ENCODE measurements around the gene ECE1.
"Not testable (repeated sequence)": the region's sequence is repeated elsewhere in the genome, so short reads cannot be mapped to it uniquely, and the experiment has no call there.

The ECE1 gene

DNA sequence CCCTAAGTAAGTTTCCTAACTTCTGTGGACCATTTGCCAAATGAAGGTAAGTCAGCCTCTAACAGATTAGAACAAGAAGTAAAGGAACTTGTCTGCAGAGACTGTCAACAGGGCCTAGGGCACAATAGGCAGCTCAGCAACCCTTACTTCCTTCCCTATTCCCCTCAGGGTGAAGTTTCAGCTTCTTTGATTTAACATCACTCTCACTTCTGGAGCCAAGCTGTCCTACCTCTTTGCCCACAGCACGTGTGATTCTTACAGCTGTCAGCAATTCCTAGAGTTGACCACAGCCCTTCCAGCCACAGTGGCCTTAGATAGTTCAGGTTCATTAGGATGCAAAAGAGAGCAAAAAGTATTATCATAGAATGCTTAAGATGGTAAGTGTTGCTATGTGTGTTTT is 106.0 kb downstream of the ECE1 start:
- no peak overlapping the region for H2AFZ ChIP-seq (ENCODE audit: low read depth, low read length, severe bottlenecking)
- H3K36me3 ChIP-seq (ENCODE audit: low read length): no peaks in the 10 kb centered on the region
- no peak overlapping the region for H3K27ac ChIP-seq (ENCODE audit: low read depth, low read length)
- no peaks in the 10 kb centered on the region for H3K27me3 ChIP-seq (ENCODE audit: low read length)
- TF ChIP-seq, protein P1, sequence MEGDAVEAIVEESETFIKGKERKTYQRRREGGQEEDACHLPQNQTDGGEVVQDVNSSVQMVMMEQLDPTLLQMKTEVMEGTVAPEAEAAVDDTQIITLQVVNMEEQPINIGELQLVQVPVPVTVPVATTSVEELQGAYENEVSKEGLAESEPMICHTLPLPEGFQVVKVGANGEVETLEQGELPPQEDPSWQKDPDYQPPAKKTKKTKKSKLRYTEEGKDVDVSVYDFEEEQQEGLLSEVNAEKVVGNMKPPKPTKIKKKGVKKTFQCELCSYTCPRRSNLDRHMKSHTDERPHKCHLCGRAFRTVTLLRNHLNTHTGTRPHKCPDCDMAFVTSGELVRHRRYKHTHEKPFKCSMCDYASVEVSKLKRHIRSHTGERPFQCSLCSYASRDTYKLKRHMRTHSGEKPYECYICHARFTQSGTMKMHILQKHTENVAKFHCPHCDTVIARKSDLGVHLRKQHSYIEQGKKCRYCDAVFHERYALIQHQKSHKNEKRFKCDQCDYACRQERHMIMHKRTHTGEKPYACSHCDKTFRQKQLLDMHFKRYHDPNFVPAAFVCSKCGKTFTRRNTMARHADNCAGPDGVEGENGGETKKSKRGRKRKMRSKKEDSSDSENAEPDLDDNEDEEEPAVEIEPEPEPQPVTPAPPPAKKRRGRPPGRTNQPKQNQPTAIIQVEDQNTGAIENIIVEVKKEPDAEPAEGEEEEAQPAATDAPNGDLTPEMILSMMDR (IDR thresholded peaks at IDR 0.05; ENCODE audit: insufficient read depth, low read length, poor library complexity, severe bottlenecking): no peak
- TF ChIP-seq EZH2phosphoT487 (conservative IDR thresholded peaks at IDR 0.05; ENCODE audit: low read length): no peak
- H4K20me1 ChIP-seq (ENCODE audit: low read depth, low read length): no peaks in the 10 kb centered on the region
- H3K79me2 ChIP-seq (ENCODE audit: insufficient read depth, low read length): no peaks in the 10 kb centered on the region
- H3F3A ChIP-seq (ENCODE audit: insufficient read depth): no peaks in the 10 kb centered on the region
- no peaks in the 10 kb centered on the region for H3K9me3 ChIP-seq (ENCODE audit: insufficient read depth, low read length)
- H3K4me2 ChIP-seq (ENCODE audit: low read depth, low read length, poor library complexity, severe bottlenecking): no peak overlapping the region
- H3K9ac ChIP-seq (ENCODE audit: low read length): no peak overlapping the region
- H3K4me3 ChIP-seq (ENCODE audit: insufficient read depth, low read length, poor library complexity, severe bottlenecking): no peak overlapping the region
- no peaks in the 10 kb centered on the region for H3K9me2 ChIP-seq (replicated peaks; ENCODE audit: insufficient read depth, low read length)

DNA sequence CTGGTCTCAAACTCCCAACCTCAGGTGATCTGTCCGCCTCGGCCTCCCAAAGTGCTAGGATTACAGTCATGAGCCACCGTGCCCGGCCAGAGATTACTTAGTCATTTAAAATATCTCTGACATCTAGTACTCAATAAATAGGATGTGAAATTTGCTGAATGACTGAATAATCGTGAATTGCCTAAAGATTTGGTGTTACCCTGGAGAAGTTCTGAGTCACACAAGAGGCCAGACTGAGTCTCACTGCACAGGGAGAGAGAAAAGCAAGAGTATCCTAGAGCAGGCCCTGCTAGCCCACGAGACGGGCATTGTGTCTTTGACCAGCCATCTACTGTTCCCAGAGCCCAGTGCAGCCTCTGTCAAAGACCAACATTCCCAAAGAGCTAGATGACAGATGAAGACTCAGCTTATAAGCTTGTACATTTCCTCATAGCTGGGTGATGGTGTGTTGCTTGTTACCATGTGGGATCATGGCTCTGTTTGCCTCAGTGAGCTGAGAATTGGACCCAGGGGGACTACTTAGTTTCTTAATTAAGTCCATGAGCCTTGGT is 108.0 kb downstream of the ECE1 start:
- no peak overlapping the region for H2AFZ ChIP-seq (ENCODE audit: low read depth, low read length, severe bottlenecking)
- H3K9ac ChIP-seq (ENCODE audit: low read length): no peak overlapping the region
- no peaks in the 10 kb centered on the region for H3F3A ChIP-seq (ENCODE audit: insufficient read depth)
- no peak overlapping the region for H3K4me3 ChIP-seq (ENCODE audit: insufficient read depth, low read length, poor library complexity, severe bottlenecking)
- no peak overlapping the region for H3K4me2 ChIP-seq (ENCODE audit: low read depth, low read length, poor library complexity, severe bottlenecking)
- no peaks in the 10 kb centered on the region for H3K9me2 ChIP-seq (replicated peaks; ENCODE audit: insufficient read depth, low read length)
- no peak overlapping the region for H3K27ac ChIP-seq (ENCODE audit: low read depth, low read length)
- H3K9me3 ChIP-seq (ENCODE audit: insufficient read depth, low read length): no peaks in the 10 kb centered on the region
- TF ChIP-seq, protein P1 (IDR thresholded peaks at IDR 0.05; ENCODE audit: insufficient read depth, low read length, poor library complexity, severe bottlenecking): no peak
- no peak for TF ChIP-seq EZH2phosphoT487 (conservative IDR thresholded peaks at IDR 0.05; ENCODE audit: low read length)
- no peaks in the 10 kb centered on the region for H3K36me3 ChIP-seq (ENCODE audit: low read length)
- H3K27me3 ChIP-seq (ENCODE audit: low read length): no peaks in the 10 kb centered on the region
- H3K79me2 ChIP-seq (ENCODE audit: insufficient read depth, low read length): no peaks in the 10 kb centered on the region
- no peaks in the 10 kb centered on the region for H4K20me1 ChIP-seq (ENCODE audit: low read depth, low read length)

DNA sequence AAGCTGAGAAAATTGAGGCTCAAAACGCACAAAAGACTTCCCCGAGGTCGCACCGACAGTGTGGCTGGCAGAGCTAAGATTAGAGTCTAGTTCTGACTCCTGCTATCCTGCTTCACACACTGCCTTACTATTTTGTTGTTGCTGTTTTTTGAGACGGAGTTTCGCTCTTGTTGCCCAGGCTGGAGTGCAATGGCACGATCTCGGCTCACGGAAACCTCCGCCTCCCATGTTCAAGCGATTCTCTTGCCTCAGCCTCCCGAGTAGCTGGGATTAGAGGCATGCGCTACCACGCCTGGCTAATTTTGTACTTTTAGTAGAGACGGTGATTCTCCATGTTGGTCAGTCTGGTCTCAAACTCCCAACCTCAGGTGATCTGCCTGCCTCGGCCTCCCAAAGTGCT is 112.0 kb downstream of the ECE1 start:
- not testable (repeated sequence) for H3K27ac ChIP-seq (ENCODE audit: low read depth, low read length); H3K9me2 ChIP-seq (replicated peaks; ENCODE audit: insufficient read depth, low read length); H3K36me3 ChIP-seq (ENCODE audit: low read length); H3K4me3 ChIP-seq (ENCODE audit: insufficient read depth, low read length, poor library complexity, severe bottlenecking); H3K27me3 ChIP-seq (ENCODE audit: low read length); H3K4me2 ChIP-seq (ENCODE audit: low read depth, low read length, poor library complexity, severe bottlenecking); H3K9ac ChIP-seq (ENCODE audit: low read length); H3K9me3 ChIP-seq (ENCODE audit: insufficient read depth, low read length); H2AFZ ChIP-seq (ENCODE audit: low read depth, low read length, severe bottlenecking)
- peaks cover 28% of the 10 kb centered on the region for H3K79me2 ChIP-seq (ENCODE audit: insufficient read depth, low read length)
- H4K20me1 ChIP-seq (ENCODE audit: low read depth, low read length): peaks cover 17% of the 10 kb centered on the region; the same call in 1 of the 2 replicates
- H3F3A ChIP-seq (ENCODE audit: insufficient read depth): peaks cover 21% of the 10 kb centered on the region

DNA sequence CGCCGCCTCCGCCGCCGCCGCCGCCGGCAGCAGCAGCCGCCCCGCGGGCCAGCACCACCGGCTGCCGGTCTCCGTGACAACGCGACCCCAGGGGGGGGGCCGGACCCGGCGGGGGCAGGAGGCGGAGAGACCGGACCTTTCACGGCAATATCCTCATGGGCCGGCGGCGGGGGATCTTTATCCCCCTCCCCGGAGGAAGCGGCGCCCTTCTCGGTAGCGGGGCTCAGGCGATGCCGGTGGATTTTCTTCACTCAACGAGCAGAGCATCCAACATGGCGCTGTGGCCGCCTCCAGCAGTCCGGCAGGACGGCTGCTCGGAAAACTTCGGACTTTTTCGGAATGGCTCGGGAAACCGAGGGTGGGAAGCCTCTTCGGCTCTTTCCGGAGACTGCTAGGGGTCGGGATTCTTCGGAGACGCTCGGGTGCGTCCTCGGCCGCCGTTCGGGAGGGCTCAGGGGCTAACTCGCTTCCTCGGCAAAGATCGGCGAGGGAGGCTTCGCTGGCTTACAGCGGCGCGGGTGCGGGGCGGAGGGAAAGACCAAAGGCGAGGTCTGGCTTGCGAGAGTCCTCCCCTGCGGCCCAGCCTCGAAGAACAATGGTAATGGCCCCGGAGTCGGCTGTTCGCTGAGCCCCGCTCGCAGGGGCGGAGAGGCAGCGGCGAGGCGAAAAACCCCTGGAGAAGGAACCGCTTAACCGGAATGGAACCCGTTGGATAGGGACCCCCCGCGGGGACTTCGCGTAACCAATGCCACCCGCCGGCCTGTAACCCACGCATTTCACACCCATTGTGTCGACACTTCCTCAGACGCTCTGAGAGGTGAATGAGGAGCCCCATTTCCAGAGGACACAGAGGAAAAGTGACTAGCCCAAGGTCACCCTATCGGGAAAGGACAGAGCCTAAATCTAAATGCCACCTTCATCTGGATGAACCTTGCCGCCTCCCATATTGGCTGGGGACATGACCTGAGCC is 113.4 kb downstream of the ECE1 start, which contains the start of gene EIF4G3:
Gene EIF4G3 (minus strand): TSS at position 312 of the 970 bp plus-strand sequence. CDS start 174,155 bp downstream, outside the sequence.
- peak within 1 kb of the TSS; percentile 92 for H3K9ac ChIP-seq (ENCODE audit: low read length)
- H3K9me2 ChIP-seq (replicated peaks; ENCODE audit: insufficient read depth, low read length): no peaks in the 10 kb centered on the region
- no peaks in the 10 kb centered on the region for H3K36me3 ChIP-seq (ENCODE audit: low read length)
- H3K79me2 ChIP-seq (ENCODE audit: insufficient read depth, low read length): peaks cover 42% of the 10 kb centered on the region
- no peaks in the 10 kb centered on the region for H3K27me3 ChIP-seq (ENCODE audit: low read length)
- H2AFZ ChIP-seq (ENCODE audit: low read depth, low read length, severe bottlenecking): peak within 1 kb of the TSS; percentile 91
- no peak for TF ChIP-seq EZH2phosphoT487 (conservative IDR thresholded peaks at IDR 0.05; ENCODE audit: low read length)
- TF ChIP-seq, protein P1 (IDR thresholded peaks at IDR 0.05; ENCODE audit: insufficient read depth, low read length, poor library complexity, severe bottlenecking): no peak
- H3F3A ChIP-seq (ENCODE audit: insufficient read depth): peaks cover 26% of the 10 kb centered on the region
- H4K20me1 ChIP-seq (ENCODE audit: low read depth, low read length): peaks cover 21% of the 10 kb centered on the region
- peak within 1 kb of the TSS; percentile 73 for H3K27ac ChIP-seq (ENCODE audit: low read depth, low read length)
- H3K4me2 ChIP-seq (ENCODE audit: low read depth, low read length, poor library complexity, severe bottlenecking): peak within 1 kb of the TSS; percentile 81
- H3K4me3 ChIP-seq (ENCODE audit: insufficient read depth, low read length, poor library complexity, severe bottlenecking): peak within 1 kb of the TSS; percentile 92
- no peaks in the 10 kb centered on the region for H3K9me3 ChIP-seq (ENCODE audit: insufficient read depth, low read length)

Measured in SU-DHL-6 (cell line).